GM12801 (cell line): ENCODE data around the gene APBA3.

Source experiments
- TF ChIP-seq, protein P1 (sequence below): IDR thresholded peaks from one replicate; pipeline ENCODE4 v1.5.1; 2011; ENCODE audit warnings: control low read depth; ENCODE audit not compliant: insufficient read length; ENCODE audit errors: extremely low read depth

The APBA3 gene

DNA sequence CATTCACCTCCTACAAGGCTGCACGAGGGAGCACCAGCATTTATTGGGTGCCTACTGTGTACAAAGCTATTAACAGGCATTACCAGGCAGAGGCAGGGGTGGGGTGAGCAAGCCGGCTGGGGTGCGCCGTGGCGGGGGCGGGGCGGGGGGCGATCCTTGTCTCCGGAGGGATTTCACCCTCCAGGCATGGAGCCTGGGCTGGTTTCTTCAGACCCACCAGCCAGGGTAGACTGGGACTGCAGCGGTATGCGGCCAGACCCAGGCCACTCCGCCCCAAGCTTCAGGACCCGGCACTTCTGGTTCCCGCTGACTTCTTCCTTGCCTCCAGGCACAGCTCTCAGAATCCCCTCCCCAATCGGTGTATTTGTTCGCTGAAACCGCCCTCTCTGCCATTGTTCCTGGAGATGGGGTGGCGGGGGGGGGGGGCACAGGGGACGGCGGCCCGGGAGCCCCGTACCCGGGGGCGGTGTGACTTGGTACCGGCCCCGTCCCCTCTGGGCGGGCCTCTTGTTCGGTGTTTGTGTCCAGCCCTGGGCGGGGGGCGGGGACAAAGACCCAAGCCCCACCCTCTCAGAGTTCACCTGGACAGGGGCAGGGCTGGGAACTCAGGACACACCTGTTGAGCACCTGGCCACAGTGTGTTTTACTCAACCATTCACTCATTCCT is 38.9 kb downstream of the APBA3 start:
- TF ChIP-seq, protein P1, sequence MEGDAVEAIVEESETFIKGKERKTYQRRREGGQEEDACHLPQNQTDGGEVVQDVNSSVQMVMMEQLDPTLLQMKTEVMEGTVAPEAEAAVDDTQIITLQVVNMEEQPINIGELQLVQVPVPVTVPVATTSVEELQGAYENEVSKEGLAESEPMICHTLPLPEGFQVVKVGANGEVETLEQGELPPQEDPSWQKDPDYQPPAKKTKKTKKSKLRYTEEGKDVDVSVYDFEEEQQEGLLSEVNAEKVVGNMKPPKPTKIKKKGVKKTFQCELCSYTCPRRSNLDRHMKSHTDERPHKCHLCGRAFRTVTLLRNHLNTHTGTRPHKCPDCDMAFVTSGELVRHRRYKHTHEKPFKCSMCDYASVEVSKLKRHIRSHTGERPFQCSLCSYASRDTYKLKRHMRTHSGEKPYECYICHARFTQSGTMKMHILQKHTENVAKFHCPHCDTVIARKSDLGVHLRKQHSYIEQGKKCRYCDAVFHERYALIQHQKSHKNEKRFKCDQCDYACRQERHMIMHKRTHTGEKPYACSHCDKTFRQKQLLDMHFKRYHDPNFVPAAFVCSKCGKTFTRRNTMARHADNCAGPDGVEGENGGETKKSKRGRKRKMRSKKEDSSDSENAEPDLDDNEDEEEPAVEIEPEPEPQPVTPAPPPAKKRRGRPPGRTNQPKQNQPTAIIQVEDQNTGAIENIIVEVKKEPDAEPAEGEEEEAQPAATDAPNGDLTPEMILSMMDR: no peak

DNA sequence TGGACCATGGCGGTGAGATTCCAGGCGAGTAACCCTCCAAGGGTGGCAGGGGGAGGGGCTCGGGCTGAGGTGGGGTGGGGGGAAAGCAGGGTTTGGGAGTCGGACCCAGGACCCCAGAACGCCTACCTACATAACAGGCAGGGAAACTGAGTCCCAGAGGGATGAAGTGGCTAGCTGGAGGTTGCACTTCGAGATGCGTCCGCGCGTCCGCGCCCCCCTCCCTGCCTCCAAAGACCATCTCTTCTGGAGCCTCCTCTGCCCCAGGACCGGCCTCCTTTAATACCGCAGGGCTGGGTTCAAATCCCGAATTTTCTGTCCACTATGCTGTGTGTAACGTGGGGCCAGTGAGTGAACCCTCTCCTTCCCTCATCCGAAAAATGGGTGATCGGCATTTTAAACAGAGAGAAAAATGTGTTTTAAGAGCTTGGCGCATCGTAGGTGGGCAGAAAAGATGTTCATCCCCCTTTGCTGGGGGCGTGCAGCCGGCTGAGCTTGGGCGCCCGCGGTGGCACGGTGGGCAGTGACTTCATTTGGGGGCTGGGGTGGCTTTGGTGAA is 39.5 kb downstream of the APBA3 start:
- TF ChIP-seq, protein P1: no peak

DNA sequence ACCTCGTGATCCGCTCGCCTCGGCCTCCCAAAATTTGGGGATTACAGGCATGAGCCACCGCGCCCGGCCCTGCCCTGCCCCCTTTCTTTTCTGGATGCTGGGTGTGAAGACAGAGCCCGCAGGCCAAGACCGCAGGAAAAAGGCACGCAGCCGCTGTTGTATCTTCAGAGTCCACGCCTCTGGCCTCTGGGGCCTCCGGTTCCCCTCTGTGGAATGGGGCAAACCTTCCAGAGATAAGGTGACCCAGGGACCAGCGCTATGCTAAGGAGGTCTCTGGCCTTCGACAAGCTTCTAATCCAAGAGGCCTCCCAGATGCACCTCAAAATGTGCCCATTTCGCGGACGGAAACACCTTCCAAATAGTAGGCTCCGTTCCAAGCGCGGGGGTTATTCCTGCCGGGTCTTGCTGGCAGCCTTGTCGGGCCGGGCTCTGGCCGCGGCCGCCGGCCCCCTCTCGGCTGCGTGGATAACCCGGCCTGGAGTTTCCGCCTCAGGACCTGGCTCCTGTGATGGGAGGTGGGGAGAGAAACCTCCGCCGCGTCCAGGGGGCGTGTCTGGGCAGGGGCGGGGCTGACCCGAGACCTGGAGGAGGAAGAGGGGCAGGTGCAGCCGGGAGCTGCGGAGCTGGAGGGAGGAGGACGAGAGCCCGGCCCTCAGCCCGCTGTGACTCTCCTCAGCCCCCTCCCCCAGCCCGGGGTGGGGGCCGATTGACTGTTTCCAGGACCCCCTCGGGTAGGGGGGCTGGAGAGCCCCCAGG is 40.2 kb downstream of the APBA3 start:
- TF ChIP-seq, protein P1: no peak

DNA sequence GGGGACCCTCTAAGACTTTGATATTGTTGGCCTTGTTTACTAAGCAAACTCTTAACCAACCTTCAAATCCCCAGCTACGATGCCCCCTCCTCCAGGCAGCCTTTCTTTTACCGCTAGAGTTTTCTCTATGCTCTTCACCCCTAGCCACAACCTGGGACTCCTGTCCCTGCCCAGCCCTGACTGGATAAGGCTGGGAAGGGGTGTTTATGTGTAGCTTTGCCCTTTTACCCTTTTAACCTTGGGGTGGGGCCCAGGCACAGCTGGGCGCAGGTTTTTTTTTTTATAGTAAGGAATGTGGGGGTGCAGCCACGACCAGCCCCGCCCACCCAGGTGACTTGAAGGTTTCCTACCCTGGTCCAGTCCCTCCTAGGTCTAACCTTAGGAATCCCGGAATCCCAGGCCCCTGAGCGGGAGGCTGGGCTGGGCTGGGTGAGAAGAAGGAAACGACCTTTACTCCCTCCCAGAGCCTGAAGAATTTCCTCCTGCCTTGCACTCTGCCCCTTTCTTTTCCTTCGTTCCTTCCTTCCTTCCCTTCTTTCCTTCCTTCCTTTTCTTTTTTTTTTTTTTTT is 41.1 kb downstream of the APBA3 start:
- TF ChIP-seq, protein P1: no peak

DNA sequence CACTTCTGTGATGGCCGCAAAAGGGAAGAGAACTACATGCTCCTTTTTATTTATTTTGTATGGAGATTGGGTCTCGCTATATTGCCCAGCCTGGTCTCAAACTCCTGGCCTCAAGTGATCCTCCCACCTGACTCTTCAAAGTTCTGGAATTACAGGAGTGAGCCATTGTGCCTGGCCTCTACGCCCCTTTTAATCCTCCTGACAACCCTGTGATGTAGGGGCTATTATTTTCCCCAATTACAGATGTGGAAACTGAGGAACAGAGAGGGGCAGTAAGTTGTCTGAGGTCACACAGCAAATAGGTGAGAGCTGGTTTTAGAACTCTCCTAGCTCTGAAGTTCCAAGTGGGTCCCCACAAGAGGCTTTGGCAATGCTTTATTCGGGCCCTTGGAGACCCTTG is 41.6 kb downstream of the APBA3 start:
- TF ChIP-seq, protein P1: no peak

DNA sequence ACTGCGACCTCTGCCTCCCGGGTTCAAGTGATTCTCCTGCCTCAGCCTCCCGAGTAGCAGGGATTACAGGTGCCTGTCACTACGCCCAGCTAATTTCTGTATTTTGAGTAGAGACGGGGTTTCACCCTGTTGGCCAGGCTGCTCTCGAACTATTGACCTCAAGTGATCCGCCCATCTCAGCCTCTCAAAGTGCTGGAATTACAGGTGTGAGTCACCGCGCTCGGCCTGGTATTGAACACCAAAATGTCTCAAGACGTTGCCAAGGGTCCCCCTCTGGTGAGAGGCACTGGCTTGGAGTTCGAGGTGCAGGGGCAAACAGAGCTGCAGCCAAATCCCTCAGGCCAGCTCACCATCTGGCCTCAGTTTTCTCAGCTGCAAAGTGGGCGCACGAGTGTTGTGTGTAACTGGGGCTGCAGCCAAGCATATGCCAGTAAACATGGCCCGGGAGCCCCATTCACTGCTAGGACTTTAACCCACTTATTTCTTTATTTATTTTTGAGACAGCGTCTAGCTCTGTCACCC is 45.3 kb downstream of the APBA3 start:
- TF ChIP-seq, protein P1: no peak
